Stimulated activated CD8-positive, alpha-beta memory T cell treated with anti-CD3 and anti-CD28 coated beads, Interleukin-7, amount 100 ng/mL, for 48 hours (primary cell): ENCODE data around the gene RWDD3.

ENCODE experiments used
- DNase-seq, 2 donors: peaks; one replicate each; pipeline ENCODE4 v3.0.0-alpha.2; 2020; ENCODE audit warnings: low read depth in 1 of 2; ENCODE audit errors: extremely low read depth in 1 of 2

The RWDD3 gene

GRCh38 chr1:95229706-95230105 lies 4.3 kb upstream of the RWDD3 start:
- DNase-seq: no peak

GRCh38 chr1:95230256-95230655 lies 3.8 kb upstream of the RWDD3 start:
- DNase-seq: no peak

GRCh38 chr1:95230768-95231191 lies 3.2 kb upstream of the RWDD3 start:
- DNase-seq: no peak

- no peak for DNase-seq
These were observed 1.2 kb upstream of the RWDD3 start for GRCh38 chr1:95232646-95233318.

- DNase-seq: no peak
These were observed 682 bp upstream of the RWDD3 start for GRCh38 chr1:95233319-95233736.

GRCh38 chr1:95236784-95237575 lies 3.0 kb downstream of the RWDD3 start:
- no peak for DNase-seq

GRCh38 chr1:95237981-95238703 lies 4.1 kb downstream of the RWDD3 start:
- no peak for DNase-seq

- DNase-seq: no peak
These were observed 11.0 kb downstream of the RWDD3 start for GRCh38 chr1:95245029-95245428.

GRCh38 chr1:95246511-95246910 lies 12.5 kb downstream of the RWDD3 start:
- no peak for DNase-seq

GRCh38 chr1:95247607-95248006 lies 13.6 kb downstream of the RWDD3 start:
- no peak for DNase-seq

- DNase-seq: no peak
These were observed 15.9 kb downstream of the RWDD3 start for GRCh38 chr1:95249916-95250315.

- DNase-seq: no peak
These were observed 18.4 kb downstream of the RWDD3 start for GRCh38 chr1:95252422-95252821.

- DNase-seq: no peak
These were observed 20.9 kb downstream of the RWDD3 start for GRCh38 chr1:95254959-95255358.

GRCh38 chr1:95255826-95256225 lies 21.8 kb downstream of the RWDD3 start:
- DNase-seq: no peak

GRCh38 chr1:95257758-95258157 lies 23.7 kb downstream of the RWDD3 start:
- DNase-seq: no peak

- DNase-seq: no peak
These were observed 25.2 kb downstream of the RWDD3 start for GRCh38 chr1:95259245-95259644.

GRCh38 chr1:95262913-95263312 lies 28.9 kb downstream of the RWDD3 start:
- no peak for DNase-seq

GRCh38 chr1:95263450-95263849 lies 29.4 kb downstream of the RWDD3 start:
- DNase-seq: no peak

GRCh38 chr1:95265106-95265505 lies 31.1 kb downstream of the RWDD3 start:
- DNase-seq: no peak

- DNase-seq: no peak
These were observed 42.4 kb downstream of the RWDD3 start for GRCh38 chr1:95276429-95276828.

- no peak for DNase-seq
These were observed 44.4 kb downstream of the RWDD3 start for GRCh38 chr1:95278173-95279006.
